ENCODE results near the gene TIMP4.

TIMP4 gene

DNA sequence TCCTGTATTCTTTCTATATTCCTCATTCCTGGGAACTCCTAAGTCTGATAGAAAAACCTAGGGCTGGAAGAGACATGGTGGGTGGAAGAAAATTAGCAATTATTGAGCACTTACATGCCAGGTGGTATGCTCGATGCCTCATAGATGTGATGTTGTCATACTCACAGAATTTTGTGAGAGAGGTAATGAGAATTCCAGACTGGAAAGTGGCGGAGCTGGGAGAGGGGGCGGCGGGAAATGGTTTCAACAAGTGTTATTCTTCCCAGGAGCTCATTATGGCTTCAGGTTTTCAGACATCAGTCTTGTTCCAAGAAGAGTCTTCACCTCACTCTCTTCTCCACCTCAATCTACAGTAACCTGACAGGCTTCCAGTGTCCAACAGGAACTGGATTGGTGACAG, 16.2 kb downstream of the TIMP4 start:
- DNase-seq, result no peak

GRCh38 chr3:12141350-12141749, 17.4 kb downstream of the TIMP4 start:
- DNase-seq, result no peak

GRCh38 chr3:12139111-12139511, 19.6 kb downstream of the TIMP4 start:
- peak; percentile 24 for DNase-seq

DNA sequence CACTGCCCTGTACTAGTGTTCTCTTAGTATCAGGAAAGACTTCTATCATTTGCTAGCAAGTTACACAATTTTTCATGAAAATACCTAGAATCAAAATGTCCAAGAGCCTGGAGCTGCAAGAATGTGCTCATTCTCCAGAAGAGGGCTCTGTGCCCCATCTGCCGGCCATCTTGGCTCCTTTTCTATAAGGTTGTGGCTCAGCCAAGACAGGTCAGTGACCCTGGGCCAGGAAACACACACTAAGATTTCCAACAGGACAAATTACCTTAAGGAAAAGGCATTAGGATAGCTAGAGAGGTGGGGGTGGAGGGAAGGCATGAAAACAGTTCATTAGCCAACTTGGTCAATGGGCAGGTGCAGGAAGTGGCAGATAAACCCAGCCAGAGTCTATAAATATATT, 20.7 kb downstream of the TIMP4 start:
- DNase-seq, result no peak

DNA sequence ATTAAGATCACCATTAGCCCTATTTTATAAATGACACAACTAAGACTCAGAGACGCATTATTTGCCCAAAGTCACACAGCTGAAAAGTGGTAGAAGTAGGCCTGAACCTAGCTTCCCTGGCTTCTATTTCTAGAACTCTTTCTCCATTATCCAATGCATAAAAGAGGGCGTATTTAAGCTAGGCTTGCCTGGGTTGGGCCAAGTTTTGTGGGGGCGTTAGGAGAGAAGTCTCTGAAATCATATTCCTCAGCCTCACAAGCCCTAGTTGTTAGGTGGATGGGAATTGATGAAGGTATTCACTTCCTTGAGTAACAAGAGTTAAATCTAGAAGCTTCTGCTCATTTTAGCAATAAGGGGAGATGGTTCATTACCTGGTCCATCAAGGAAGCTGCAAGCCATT, 22.3 kb downstream of the TIMP4 start:
- DNase-seq, result no peak

DNA sequence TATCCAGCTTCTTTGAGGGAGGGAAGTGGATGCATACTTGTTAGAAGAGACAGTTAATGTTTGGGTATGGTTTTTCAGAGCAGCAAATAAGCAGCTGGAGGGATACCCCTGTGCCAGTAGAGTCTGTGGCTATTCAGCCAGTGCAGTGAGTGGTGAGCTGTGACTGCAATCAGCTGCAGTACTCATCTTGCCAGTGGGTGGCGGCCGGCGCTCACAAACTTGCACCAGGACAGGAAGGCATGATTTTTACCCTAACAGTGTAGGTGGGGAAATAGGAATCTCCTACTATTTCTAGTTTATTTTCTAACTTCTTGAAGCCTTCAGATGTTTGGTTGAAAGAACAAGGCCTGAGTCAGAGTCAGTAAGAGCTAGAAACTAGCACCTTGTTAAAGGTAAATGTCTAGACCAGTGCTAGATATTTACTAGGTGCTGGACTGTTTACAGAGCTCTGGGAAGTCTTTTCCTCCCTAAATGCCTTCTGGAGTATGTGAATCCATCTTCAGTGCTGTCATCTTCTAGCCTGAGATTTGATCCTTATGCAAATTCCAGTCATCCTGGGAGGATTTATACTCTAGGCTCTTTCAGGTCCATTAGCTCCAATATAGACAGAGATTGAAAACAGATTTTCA, 23.6 kb downstream of the TIMP4 start:
- DNase-seq, result peak; percentile 62

- no peak for DNase-seq
These were observed 25.8 kb downstream of the TIMP4 start for GRCh38 chr3:12132881-12133280.

DNA sequence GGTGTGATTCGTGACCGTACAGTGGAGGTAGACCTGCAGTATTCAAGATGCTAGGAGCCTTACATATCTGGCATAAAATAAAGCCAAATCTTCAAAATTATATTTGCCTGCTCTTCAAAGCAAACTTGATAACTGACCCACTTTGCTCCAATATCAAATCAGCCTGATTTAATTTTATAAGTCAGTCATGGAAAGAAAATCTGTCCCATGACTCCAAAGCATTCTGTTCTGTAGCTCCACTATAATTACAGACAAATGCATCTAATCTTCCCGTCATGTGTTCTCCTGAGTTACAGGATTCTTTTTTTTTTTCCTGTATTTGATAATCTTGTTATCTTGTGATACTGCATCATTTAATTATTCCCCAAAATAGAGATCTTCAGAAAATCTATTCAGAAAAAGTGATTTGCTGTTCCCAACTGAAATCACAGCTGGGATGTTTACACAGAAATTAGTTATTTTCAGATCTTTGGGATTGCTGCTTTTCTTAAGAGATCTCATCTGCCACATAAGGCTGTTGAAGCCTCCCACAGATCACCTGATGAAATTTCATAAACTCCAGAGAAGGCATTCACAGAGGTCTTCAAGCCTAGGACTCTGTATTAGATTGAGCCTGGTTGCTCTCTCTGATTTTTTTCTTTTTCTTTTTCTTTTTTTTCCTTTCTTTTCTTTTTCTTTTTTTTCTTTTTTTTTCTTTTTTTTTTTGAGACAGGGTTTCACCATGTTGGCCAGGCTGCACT, 27.2 kb downstream of the TIMP4 start:
- DNase-seq, result no peak

GRCh38 chr3:12127391-12127790, 31.3 kb downstream of the TIMP4 start:
- DNase-seq, result no peak

- no peak for DNase-seq
These were observed 32.9 kb downstream of the TIMP4 start for GRCh38 chr3:12125772-12126171.

GRCh38 chr3:12121466-12121865, 37.2 kb downstream of the TIMP4 start:
- DNase-seq, result no peak

GRCh38 chr3:12120374-12121140, 38.2 kb downstream of the TIMP4 start:
- DNase-seq, result no peak

DNA sequence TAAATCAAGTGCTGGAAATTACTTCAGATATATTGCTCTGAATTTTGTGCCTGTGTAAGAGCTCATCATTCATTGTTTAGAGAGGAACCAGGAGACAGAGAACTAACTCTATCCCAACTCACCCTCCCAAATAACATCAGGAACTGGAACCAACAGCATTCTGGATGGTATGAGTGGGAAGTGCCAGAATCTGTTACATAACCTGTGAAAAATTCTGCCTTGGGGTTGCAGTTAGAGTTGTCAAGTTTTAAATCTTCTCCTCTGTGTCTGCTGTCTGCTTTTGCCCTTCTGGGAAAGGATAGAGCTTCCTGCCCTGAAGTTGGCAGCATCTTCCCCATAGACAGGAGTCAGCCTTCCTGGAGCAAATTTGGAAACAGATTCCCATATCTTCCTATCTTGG, 41.2 kb downstream of the TIMP4 start:
- DNase-seq, result no peak

DNA sequence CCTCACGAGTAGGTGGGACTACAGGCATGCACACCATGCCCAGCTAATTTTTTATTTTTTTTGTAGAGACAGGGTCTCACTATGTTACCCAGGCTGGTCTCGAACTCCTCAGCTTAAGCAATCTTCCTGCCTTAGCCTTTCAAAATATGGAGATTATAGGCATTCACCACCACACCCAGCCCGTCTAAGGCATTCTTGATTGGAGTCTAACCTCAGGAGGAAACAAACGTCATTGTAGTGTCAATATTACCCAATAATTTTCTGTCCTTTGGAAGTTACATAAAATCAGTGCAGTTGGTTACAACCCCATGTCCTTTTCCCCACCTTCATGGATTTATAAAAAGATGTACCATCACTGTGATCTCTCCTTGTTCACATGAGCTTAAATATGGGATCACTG, 41.8 kb downstream of the TIMP4 start:
- no peak for DNase-seq

- DNase-seq, result no peak
These were observed 42.9 kb downstream of the TIMP4 start for GRCh38 chr3:12115849-12116248.

DNA sequence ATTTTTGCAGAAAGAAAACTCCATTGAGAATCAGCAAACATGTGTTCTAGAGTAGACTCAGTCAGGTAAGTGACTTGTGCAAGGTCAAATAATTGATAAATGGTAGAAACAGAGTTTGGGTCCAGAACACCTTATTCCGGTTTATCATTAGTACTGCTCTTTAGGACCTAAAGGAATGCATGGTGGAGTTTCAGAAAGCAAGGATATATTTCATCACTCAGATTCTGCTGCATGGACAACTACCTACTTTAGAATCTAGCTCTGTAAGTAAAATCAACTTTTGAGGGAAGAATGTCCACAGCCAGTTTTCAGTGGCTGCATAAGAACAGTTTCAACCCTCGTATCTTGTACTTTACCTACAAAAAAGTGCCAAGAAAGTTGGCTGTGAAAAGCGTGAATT, 43.6 kb downstream of the TIMP4 start:
- DNase-seq, result no peak

DNA sequence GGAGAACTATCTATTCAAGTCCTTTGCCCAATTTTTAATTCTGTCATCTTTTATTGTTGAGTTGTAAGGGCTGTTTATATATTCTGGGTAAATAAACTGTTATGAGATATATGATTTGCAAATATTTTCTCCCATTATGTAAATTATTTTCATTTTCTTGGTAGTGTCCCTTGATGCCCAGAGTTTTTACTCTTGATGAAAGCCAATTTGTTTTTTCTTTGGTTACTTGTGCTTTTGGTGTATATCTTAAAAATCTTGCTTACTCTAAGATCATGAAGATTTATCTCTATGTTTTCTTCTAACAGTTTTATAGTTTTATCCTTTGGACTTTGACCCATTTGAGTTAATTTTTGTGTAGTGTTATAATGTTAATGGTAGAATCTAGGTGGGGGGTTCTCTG, 44.5 kb downstream of the TIMP4 start:
- DNase-seq, result no peak

DNA sequence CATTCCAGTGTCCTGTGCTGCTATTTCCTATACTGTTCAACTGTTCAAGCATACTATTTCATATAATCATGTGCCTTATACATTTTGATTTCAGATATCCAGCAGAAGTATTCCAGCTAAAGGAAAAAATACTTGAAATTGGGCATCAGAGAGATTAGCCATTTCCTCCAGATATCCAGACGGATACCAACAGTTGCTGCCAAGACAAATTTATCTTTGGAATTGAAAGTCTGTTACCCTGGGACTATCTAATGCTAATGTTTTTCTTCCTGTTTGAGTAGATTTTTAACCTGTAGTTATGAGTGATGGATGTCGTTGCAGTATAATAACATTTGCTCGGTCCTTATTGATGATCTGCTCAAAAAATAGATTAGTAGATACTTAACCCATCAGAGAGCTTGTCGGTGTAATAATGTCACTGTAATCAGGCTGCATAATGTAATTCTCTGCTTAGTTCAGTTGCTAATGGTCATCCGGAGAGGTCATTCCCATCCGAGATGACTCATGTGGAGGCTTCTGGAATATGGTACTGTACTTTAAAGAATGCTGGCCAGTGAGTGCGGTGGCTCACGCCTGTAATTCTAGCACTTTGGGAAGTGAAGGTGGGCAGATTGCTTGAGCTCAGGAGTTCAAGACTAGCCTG, 51.5 kb downstream of the TIMP4 start:
- DNase-seq, result no peak

Data from CD4-positive, alpha-beta T cell treated with Interleukin-15 for 1 hour (primary cell).